ENCODE results near the gene TCHP. TPM values are rescaled to one million over a fixed set of nuclear protein-coding genes. Genes with fewer than 3 reads are reported as not detected.
"Not testable (repeated sequence)": the region's sequence is repeated elsewhere in the genome, so short reads cannot be mapped to it uniquely, and the experiment has no call there.

TCHP gene
- total RNA-seq, 1 experiment from 2014 or later: 10.2 TPM

- DNase-seq (ENCODE audit: low read depth): no peak
These were observed 20.6 kb upstream of the TCHP start for GRCh38 chr12:109879351-109880042.

DNA sequence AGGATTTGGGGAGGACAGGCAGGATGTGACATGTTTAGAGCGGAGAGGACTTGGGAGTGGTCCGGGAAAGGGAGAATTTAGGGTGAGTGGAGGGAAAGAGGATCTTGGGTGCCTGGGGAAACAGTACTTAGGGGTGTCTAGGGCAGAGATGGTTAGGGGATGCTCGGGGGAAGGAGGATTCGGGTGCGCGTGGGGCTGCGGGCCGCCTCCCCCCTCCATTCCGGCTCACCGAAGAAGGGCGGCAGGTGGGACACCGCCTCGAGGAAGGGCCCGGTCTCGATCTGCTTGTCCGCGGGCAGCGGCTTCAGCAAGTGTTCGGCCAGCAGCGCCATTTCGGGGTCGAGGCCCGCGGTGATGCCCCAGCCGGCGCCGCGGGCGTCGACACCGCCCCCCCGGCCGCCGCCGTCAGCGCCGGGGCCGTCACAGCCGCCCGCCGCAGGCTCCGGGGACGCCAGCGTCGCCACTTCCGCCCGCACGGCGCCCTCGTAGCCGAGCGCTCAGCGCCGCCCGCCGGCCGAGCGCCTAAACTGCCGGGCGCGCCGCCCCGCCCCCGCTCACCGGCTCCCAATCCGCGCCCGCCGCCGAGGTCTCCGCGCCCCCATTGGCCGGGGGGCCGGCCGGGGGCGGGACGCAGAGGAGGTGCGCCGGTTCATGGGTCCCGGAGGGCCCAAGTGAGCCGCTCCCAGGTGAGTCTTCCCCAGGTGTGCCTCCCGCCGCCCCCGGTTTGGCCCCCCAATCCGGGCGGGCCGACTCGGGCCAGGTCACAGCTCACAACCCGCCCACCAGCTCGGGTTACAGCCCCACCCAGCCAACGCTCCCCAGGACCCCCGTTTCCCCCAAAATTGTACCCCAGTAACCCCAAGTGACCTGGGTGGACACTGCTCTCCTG, 19.8 kb upstream of the TCHP start, which contains the start of gene GLTP:
TSS of gene GLTP (minus strand) at position 499 of the 889 bp plus-strand sequence. CDS start at position 332, 167 bp downstream.
- peak; percentile 75 for DNase-seq (ENCODE audit: low read depth)

DNA sequence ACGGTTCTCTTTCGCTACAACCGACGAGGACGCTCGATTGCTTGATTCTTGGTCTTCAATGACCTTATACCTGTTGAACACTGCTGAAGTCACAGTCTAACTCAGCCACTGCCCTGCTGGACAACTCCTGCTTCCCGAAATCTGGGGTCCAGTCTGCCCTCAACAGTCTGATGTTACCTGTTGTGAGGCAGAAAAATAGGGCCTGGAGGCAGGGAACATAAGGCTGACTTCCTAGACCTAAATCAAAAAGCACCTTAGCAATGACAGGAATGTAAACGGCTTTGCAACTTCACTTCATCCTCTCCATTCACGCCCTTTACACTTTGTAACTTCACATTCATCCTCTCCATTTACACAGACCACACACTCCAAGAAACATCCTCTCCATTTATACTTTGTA, 19.1 kb upstream of the TCHP start:
- no peak for DNase-seq (ENCODE audit: low read depth)

GRCh38 chr12:109881752-109882151, 18.3 kb upstream of the TCHP start:
- no peak for DNase-seq (ENCODE audit: low read depth)

GRCh38 chr12:109883461-109883860, 16.6 kb upstream of the TCHP start:
- no peak for DNase-seq (ENCODE audit: low read depth)

DNA sequence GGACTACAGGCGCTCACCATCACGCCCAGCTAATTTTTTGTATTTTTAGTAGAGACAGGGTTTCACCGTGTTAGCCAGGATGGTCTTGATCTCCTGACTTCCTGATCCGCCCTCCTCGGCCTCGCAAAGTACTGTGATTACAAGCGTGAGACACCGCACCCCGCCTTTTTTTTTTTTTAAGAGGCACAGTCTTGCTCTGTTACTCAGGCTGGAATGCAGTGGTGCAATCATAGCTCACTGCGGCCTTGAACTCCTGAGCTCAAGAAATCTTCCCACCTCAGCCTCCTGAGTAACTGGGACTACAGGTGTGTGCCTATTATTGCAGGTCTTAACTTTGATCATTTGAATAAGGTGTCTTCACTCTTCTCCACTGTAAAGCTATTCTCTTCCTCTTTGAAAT, 14.5 kb upstream of the TCHP start:
- DNase-seq (ENCODE audit: low read depth): no peak

DNA sequence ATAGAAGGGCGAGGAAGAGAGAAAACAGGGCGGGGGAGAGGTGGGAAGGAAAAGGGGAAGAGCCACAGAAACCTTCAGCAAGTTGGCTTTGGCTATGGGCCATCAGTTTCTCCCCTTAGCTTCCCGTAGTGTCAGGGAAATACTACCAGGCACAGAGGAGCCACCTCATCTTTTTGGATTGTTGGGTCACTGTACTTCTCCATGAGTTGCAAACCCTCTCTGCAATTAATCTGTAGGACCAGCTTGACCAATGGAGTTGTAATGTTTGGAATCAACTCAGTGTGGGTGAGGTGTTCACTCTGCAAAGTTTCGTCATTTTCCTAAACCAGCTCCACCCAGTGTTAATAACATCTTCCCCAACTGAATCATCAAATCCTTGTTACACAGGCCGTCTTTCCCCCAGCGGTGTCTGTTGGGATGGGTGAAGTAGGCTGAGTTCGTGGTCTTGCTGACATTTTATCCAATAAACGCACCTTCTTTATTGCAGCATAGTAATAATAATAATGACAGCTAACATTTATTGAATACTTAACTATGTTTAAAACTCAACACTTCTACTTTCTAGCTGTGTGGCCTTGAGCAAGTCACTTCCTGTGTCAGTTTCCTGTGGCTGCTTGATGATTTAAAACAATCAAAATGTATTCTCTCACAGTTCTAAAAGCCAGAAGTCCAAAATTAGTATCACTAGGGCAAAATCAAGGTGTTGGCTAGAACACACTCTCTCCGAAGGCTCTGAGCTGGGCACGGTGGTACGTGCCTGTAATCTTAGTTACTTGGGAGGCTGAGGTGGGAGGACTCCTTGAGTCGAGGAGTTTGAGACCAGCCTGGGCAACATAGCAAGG, 11.7 kb upstream of the TCHP start:
- DNase-seq (ENCODE audit: low read depth): peak; percentile 72

GRCh38 chr12:109890620-109891170, 9.4 kb upstream of the TCHP start:
- no peak for DNase-seq (ENCODE audit: low read depth)

GRCh38 chr12:109891731-109892130, 8.3 kb upstream of the TCHP start:
- not testable (repeated sequence) for DNase-seq (ENCODE audit: low read depth)

GRCh38 chr12:109892165-109892715, 7.8 kb upstream of the TCHP start:
- no peak for DNase-seq (ENCODE audit: low read depth)

DNA sequence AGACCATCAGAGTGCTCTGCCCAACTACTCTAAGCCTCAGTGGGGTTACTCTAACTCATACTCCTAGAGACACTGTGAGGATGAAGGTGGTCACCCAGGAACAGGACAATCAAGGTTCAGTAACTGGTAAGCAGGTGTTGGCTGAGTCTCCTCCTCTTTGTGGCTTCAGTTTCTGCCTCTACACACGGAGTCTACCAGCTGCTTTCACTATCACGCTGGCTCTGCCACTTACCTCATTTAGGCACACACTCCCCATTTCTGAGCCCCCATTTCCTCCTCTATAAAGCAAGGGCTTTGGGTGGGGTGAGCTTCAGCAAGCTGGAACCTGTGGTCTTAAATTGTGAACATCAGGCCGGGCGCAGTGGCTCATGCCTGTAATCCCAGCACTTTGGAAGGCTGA, 7.3 kb upstream of the TCHP start:
- DNase-seq (ENCODE audit: low read depth): no peak

- no peak for DNase-seq (ENCODE audit: low read depth)
These were observed 6.6 kb upstream of the TCHP start for GRCh38 chr12:109893261-109893995.

DNA sequence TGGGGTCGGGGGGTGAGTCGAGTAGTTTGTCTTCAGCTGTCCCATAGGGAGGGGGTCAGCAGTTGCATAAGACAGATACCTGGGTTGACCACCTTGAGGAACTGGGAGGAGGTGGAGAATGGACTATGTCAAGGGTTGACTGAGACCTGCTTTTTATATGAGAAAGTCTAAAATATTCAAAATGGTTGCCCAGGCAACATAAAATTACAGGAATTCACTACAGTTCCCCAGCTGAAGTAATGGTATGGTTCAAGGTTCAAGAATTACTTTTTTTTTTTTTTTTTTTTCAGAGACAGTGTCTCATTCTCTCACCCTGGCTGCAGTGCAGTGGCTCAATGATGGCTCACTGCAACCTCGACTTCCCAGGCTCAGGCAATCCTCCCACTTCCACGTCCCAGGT, 5.1 kb upstream of the TCHP start:
- no peak for DNase-seq (ENCODE audit: low read depth)

DNA sequence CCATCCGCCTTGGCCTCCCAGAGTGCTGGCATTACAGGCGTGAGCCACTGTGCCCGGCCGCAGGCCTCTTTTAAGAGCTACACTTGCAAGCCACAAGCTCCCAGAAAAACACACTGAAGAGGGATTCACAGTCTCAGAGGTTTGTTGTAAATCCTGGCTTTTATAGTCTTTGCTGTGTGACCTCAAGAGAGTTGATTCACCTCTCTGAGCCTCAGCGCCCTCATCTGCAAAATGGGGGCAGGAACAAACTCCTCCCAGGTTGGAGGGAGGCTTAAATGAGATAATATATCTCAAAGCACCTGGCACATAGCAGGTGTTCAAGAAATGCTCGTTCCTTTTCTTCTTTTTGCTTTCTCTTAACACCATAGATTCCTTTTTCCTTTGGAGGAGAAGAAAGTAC, 3.9 kb upstream of the TCHP start:
- DNase-seq (ENCODE audit: low read depth): no peak

- no peak for DNase-seq (ENCODE audit: low read depth)
These were observed 3.0 kb upstream of the TCHP start for GRCh38 chr12:109897029-109897428.

GRCh38 chr12:109899345-109899744, 729 bp upstream of the TCHP start:
- DNase-seq (ENCODE audit: low read depth): not testable (repeated sequence)

GRCh38 chr12:109900752-109901580, 892 bp downstream of the TCHP start:
- DNase-seq (ENCODE audit: low read depth): no peak

DNA sequence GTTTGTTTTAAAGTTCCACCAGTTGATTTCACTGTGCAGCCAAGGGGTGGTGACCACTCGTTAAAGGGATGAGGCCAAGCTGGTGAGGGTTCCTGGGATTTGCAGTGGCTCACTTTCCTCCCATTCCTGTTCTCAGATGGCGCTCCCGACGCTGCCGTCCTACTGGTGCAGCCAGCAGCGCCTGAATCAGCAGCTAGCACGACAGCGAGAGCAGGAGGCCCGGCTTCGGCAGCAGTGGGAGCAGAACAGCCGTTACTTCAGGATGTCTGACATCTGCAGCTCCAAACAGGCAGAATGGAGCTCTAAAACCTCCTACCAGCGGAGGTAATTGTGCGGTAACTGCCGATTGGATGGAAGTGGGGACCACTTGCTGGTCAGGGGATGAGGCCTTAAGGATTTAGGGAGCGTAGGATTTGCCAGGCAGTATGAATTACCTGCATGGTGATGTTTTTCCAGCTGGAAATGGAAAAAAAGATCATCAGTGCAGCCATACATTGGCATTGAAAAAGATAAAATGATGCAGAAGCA, 2.9 kb downstream of the TCHP start:
- DNase-seq (ENCODE audit: low read depth): no peak

DNA sequence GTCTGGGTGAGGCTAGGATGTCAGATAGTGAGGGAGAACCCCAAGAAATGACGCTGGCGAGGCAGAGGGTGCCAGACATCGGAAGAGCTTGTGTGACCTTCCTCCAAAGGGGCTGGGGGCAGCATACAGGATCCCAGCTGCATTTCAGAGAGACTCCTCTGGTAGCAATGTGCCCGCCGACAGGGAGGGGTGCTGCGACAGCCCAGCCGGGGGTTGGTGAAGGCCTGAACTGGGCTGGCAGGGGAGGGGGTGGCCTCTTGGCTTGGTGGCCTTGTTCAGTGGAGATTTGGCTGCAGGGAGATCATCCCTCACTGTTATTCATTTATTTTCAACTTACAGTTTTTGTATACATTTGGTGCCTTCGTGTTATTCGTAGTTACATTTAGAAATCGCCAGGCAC, 5.2 kb downstream of the TCHP start:
- DNase-seq (ENCODE audit: low read depth): no peak
